T-helper 9 cell (primary cell): ENCODE results near the gene CBR1.

Experiments
- DNase-seq: peaks from one replicate; pipeline ENCODE4 v3.0.0-alpha.2; 2020
- total RNA-seq, 2 donors: gene quantifications; one replicate each; lab custom pipeline; 2026; lab: John Stamatoyannopoulos, UW

Gene CBR1
- 4.1 to 18.0 reads per million in 2 donors for total RNA-seq

DNA sequence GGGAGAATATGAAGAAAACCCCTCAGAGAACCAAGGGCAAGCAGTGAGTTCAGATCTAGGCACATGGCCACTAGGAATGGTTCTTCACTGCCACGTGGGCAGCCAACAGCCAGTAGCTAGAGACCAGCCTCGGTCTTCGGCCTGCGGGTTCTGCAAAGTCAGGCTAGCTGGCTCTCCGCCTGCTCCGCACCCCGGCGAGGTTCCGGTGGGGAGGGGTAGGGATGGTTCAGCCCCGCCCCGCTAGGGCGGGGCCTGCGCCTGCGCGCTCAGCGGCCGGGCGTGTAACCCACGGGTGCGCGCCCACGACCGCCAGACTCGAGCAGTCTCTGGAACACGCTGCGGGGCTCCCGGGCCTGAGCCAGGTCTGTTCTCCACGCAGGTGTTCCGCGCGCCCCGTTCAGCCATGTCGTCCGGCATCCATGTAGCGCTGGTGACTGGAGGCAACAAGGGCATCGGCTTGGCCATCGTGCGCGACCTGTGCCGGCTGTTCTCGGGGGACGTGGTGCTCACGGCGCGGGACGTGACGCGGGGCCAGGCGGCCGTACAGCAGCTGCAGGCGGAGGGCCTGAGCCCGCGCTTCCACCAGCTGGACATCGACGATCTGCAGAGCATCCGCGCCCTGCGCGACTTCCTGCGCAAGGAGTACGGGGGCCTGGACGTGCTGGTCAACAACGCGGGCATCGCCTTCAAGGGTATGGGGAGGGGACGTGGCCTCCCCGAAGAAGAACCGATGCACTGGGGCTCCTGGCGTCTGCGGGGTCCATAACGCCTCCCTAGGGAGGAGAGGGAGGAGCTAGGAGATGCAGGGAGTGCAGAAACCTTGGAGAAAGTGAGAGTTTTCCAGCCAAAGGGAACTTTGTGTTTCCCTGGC is at the start of gene CBR1:
Gene CBR1 (plus strand): TSS at position 312 of the 871 bp plus-strand sequence. CDS start 92 bp downstream, at position 404.
- DNase-seq = peak; percentile 73

DNA sequence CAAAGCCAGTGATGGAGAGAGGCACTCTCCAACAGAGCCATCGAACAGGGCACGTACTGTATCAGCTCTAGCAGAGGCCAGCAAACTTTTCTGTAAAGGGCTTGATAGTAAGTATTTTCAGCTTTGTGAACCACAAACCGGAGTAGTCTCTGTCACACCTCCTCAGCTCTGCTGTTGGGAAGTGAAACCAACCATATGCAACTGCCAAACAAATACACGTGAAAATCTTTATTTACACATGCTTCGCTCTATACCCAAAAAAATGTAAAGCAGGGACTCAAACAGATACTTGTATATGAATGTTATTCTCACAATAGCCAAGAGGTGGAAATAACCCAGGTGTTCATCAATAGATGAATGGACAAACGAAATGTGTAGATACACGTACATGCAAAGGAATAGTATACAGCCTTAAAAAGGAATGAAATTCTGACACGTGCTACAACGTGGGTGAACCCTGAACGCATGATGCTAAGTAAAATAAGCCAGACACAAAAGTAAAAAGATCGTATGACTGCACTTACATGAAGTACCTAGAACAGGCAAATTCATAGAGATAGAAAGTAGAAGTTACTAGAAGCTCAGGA is 48.5 kb upstream of the CBR1 start:
- no peak for DNase-seq

GRCh38 chr21:36022427-36023091 is 47.3 kb upstream of the CBR1 start:
- no peak for DNase-seq

GRCh38 chr21:36023092-36023480 is 46.7 kb upstream of the CBR1 start:
- DNase-seq = no peak

DNA sequence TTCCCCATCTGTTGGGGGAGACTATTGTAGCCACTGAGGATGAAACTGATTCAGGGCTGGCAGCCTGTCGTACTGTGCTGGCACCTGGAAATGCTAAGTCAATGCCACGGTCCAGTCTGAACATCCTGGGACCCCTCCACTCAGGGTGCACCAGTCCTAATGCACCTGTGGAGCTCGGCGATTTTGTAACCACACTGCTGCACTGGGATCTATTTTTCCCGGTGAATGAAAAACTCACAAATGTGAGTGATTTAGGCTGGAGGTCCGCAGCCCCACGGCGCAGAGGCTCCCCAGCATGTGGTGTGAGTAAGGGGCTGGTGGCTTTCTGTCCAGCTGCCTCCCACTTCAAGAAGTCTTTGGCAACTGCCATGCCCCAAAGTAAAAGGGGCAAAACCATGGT is 45.0 kb upstream of the CBR1 start:
- DNase-seq = no peak

- no peak for DNase-seq
These were observed 42.5 kb upstream of the CBR1 start for GRCh38 chr21:36027347-36027746.

DNA sequence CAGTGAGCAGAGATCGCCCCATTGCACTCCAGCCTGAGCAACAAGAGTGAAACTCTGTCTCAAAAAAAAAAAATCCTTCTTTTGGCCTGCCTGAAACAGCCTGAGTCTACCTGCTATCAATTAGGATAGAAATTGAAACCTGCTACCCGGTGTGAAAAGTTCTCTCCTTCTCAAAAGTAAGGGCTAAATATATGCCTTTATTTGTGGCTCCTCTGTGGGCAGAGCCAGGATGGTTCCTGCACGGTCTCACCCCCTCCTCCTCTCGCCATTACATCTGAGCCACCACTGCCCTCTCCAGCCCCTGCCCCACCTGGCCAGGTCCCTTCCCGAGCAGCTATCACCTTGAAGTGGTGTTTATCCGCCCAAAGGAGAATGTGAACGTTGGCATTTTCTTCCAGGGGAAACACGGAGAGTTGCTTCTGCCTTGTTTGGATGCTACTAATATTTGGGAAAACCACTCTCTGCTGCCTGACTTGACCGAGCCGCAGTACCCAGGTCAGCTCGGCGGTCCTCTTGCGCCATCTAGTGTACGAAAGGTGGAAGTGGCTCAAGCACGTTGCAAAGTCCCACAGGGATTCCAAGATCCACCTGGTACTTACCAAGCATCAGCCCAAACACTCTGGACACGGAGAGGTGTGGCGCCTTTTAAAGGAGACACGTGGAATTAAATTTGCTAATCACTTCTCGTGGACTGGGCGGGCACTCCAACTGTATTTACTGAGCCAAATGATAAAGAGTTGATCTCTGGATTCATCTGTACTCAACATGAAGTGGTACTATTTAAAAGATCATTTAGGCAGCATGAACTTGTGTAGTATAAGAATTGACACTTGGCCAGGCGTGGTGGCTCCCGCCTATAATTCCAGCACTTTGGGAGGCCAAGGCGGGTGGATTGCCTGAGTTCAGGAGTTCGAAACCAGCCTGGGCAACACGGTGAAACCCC is 41.4 kb upstream of the CBR1 start:
- DNase-seq = peak; percentile 49

DNA sequence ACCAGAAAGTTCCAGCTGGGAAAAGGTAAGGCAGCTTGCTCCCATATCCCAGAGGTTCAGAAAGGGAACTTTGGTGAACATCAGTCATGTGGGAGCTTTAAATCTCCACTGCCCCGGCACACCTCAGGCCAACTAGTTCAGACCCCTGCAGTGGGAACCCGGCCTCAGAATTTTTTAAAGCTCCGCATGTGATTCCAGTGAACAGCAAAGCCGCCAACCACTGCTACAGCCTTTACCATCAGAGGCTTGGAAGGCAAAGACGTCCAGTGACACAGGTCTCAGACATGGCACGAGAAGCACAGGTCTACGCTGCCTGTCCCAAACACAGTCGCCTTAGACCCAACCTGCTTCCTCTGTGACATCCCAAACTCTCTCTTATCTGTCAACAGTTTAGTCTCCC is 40.5 kb upstream of the CBR1 start:
- no peak for DNase-seq

DNA sequence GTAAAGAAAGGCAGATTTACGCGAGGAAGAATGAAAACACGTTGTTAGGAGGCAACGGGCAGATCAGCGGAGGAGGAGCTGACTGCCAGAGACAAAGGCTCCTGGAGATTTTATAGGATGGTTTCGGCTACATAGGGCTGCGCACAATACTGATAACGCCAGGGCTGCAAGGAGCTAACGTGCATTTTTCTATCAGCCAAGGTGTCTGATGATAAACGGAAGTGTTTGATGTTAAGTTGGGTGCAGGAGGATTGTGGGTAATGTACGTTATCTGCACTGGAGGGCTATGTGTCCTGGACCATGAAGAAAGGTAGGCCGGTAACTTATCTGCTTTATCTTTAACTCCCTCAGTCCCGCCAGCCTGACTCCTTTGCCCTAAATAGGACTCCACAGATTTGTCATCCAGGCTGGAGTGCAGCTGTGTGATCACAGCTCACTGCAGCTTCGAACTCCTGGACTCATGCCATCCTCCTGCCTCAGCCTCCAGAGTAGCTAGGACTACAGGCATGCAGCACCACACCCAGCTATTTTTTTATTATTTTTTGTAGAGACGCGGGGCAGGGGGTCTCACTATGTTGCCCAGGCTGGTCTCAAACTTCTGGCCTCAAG is 39.1 kb upstream of the CBR1 start:
- DNase-seq = no peak

- no peak for DNase-seq
These were observed 37.0 kb upstream of the CBR1 start for GRCh38 chr21:36032647-36033406.

GRCh38 chr21:36034211-36034913 is 35.5 kb upstream of the CBR1 start:
- no peak for DNase-seq

GRCh38 chr21:36035381-36035791 is 34.4 kb upstream of the CBR1 start:
- DNase-seq = no peak

DNA sequence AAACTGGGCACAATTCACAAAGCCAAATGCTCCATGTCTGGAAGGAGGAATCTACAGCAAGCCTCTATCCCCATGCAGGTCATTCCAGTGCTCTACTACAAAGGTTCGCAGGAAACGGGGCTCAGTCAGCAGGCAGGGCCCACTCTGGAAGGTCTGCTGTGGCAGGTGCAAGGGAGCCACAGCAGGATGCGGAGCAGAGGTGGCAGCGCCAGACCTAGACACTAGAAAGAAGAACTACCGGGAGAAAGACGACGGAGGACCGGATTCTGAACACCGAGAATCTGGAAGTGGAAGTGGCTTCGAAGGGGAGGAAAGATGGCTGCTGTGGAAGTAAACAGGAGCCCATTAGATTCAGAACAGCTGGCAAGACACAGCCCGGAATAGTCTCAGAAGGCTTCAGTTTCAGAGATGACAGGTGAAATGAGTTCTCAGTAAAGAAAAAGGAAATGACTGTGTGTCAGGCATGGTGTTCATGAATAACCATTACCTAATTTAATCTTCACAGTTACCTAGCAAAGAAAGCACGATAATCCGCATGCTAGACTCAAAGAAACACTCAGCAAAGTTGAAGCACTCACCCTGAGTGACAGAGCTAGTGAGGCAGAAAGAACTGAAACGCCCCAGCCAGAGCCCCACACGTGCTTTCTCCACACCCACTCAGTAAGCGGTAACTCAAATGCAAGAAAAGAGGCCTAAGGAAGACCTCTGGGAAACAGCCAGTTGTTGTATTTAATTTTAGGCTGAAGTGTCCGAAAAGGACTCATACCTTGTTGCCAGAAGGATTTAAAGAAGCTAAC is 30.9 kb upstream of the CBR1 start:
- no peak for DNase-seq

DNA sequence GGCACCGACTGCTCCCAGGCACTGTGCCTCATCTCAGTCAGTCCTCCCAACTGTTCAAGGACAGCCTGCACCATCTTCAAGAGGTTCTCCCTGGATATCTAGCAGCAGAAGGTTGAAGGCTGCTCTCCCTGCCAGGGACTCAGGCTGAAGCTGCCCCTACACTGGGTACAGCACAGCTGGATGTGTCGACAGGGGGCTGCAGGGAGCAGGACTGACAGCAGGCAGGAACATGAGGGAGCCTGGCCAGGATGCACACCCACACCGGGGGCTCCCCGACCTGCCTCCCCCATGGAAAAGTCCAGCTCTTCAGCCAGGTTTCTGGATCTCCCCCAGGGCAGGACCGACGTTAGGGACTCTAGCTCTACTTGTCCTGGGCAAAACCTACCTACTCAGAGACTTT is 30.0 kb upstream of the CBR1 start:
- no peak for DNase-seq

GRCh38 chr21:36040389-36040788 is 29.4 kb upstream of the CBR1 start:
- no peak for DNase-seq

DNA sequence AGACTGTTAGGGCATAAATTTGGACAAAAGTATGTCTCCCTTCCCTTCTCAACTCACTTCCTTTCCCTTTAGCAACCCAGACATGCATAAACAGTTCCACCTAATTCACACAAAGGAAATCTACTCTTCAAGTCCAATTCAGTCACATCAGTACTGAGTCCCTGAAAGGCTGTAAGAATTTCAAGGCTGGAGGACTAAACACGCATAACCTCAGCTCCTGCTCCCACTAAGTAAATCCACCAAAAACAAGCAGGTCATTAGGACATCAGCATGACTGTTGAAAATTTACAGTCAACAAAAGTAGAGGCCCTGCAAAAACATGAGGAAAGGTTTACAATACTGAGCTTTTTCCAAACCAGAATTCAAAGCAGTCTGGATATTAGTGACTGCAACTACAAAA is 27.9 kb upstream of the CBR1 start:
- no peak for DNase-seq

DNA sequence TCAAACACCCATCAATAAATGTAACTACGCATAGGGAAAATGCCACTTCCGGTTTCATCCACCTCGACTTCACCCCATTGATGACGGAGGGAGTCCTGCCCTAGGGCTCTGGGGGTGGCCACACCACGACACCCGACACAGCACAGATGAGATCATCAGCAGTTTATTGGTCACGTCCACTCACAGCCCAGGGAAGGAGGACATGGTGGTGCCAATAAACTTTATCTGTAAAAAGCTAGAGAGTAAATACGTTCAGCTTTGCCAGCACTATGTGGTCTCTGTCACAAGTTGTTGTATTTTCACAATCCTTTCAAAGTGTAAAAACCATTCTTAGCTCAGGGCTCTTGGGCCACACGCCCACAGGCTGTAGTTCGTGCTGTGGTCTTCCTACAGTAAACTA is 25.8 kb upstream of the CBR1 start:
- DNase-seq = no peak

DNA sequence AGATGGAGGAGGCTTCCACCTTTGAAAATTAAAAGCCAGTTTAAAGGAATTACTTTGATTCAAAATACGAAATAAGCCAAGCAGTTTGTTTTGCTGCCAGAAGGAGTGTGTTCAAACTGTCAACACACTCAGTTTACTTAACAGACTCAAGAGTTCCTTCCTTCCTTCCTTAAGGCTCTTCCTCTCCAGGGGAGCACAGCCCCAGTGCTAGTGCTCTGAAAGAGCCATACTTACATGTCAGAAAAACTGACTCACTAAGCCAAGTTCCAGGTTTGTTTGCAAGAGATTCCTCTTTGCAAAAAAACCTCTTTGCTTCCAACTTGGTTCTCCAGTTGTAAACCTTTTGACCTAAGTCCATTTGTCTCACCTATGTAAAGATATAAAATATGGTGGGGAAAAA is 23.8 kb upstream of the CBR1 start:
- DNase-seq = no peak

- no peak for DNase-seq
These were observed 22.7 kb upstream of the CBR1 start for GRCh38 chr21:36047139-36047538.

DNA sequence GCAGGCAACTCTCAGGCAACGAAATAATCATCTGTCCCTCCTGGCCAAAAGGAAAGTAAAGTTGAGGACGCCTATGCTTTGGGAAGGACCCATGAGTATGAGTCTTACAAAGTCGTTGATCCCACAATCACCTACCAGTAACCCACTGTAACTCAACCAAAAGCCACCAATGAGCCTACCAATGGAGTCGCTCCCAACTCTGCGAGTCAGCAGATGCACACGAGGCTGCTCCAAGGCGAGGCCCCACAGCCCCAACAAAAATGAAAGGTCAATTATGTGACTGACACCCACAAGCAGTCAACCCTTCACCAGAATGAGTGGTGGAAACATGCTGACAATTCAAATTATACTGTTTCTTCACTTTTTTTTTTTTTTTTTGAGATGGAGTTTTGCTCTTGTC is 21.5 kb upstream of the CBR1 start:
- DNase-seq = no peak
